Neural cell (in vitro differentiated cells): Measurements from ENCODE around the gene SLC35G6.

ENCODE experiments used
- EZH2 ChIP-seq: fragments of 200-600, 300-800 bp; shearing (Covaris generic), sonication (generic); IDR thresholded peaks from 2 replicates; pipeline ENCODE4 v1.6.1; 2014; ENCODE audit warnings: antibody characterized with exemption, low read length, borderline replicate concordance, mild to moderate bottlenecking; ENCODE audit not compliant: insufficient read depth, poor library complexity, severe bottlenecking
- RAD21 ChIP-seq: fragments of 450-650 bp; conservative IDR thresholded peaks from 2 replicates; pipeline ENCODE4 v1.6.1; 2014; ENCODE audit warnings: antibody characterized with exemption, mild to moderate bottlenecking, moderate library complexity
- TF ChIP-seq, protein P1 (sequence below): fragments of 450-650 bp; IDR thresholded peaks from 2 replicates; pipeline ENCODE4 v1.5.1; 2014; ENCODE audit warnings: antibody characterized with exemption, mild to moderate bottlenecking, moderate library complexity; ENCODE audit not compliant: poor library complexity, severe bottlenecking

DNA sequence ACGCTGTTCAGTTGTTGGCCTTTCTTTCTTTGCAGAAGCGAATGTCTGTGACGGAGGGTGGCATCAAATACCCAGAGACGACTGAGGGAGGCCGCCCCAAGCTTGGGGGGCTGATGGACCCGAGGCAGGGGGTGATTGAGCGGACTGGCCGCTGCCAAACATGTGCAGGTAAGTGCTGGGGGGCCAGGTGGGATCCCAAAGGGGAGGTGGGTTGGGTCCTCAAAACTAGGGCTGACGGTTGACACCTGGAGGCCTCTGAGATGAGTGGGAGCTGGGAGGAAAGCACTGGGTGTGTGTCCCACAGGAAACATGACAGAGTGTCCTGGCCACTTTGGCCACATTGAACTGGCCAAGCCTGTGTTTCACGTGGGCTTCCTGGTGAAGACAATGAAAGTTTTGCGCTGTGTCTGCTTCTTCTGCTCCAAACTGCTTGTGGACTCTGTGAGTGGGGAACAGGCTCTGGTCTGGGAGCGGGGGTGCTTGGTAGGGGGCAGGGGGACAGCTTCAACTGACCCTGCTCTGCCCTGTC is 14.7 kb downstream of the SLC35G6 start:
- TF ChIP-seq, protein P1, sequence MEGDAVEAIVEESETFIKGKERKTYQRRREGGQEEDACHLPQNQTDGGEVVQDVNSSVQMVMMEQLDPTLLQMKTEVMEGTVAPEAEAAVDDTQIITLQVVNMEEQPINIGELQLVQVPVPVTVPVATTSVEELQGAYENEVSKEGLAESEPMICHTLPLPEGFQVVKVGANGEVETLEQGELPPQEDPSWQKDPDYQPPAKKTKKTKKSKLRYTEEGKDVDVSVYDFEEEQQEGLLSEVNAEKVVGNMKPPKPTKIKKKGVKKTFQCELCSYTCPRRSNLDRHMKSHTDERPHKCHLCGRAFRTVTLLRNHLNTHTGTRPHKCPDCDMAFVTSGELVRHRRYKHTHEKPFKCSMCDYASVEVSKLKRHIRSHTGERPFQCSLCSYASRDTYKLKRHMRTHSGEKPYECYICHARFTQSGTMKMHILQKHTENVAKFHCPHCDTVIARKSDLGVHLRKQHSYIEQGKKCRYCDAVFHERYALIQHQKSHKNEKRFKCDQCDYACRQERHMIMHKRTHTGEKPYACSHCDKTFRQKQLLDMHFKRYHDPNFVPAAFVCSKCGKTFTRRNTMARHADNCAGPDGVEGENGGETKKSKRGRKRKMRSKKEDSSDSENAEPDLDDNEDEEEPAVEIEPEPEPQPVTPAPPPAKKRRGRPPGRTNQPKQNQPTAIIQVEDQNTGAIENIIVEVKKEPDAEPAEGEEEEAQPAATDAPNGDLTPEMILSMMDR = no peak
- no peak for TF ChIP-seq RAD21
- no peak for TF ChIP-seq EZH2
